CD4-positive, alpha-beta T cell treated with Interleukin-4 for 4 hours (primary cell): ENCODE data around the gene SLC7A4.
A peak's percentile ranks its signal among the peaks of the same experiment; 100 is the strongest.
"Not testable (repeated sequence)": the region's sequence is repeated elsewhere in the genome, so short reads cannot be mapped to it uniquely, and the experiment has no call there.

Experiments
- DNase-seq: peaks from one replicate; pipeline ENCODE4 v3.0.0-alpha.2; 2020

SLC7A4 gene

GRCh38 chr22:21064917-21065864, 32.8 kb upstream of the SLC7A4 start:
- DNase-seq, result no peak

DNA sequence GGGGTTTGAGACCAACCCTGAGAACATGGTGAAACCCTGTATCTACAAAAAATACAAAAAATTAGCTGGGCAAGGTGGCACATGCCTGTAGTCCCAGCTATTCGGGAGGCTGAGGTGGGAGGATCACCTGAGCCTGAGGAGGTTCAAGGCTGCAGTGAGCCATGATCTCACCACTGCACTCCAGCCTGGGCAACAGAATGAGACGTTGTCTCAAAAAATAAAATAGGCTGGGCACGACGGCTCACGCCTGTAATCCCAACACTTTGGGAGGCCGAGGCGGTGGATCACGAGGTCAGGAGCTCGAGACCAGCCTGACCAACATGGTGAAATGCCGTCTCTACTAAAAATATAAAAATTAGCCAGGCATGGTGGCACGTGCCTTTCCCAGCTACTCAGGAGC, 32.1 kb upstream of the SLC7A4 start:
- not testable (repeated sequence) for DNase-seq

DNA sequence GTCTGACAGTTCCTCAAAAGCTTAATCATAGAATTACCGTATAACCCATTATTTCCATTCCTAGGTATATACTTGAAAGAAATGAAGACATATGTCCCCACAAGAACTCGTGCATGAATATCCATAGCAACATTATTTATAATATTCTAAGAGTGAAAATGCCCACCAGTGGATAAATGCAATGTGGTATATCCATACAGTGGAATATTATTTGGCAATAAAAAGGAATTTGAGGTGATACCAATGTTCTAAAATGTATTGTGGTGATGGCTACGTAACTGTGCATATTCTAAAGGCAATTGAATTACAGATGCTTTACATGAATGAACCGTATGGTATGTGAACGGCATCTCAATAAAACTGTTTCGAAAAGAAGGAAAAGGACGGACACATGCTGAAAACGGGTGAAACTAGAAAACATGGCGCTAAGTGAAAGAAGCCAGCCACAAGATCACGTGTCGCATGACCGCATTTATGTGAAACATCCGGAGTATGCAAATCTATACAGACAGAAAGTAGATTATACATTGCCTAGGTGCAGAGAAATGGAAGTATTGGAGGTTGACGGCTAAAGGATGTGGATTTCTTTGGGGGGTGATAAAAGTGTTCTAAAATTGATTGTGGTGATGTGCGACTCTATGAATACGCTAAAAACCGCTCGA, 29.4 kb upstream of the SLC7A4 start:
- not testable (repeated sequence) for DNase-seq

DNA sequence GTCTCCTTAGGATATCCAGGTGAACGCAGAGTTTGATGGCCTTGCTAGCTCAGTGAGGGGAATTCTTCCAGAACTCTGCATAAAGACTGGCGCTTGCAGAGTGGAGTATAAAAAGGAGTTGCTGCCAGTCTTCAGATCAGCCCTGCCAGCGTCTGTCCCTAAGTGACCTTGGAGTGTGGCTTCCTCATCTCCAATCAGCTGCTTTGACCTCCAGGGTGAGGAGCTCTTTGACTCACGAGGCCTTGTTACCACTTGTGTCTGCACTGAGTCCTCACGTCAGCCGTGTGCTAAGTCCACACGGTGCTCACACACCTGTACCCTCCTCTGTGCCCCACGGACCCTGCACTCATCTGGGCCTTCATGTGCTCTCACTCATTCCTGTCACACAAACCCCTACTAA, 28.0 kb upstream of the SLC7A4 start:
- not testable (repeated sequence) for DNase-seq

GRCh38 chr22:21055880-21056319, 23.5 kb upstream of the SLC7A4 start:
- DNase-seq, result no peak

- no peak for DNase-seq
Observed at GRCh38 chr22:21055564-21055834, 23.1 kb upstream of the SLC7A4 start.

DNA sequence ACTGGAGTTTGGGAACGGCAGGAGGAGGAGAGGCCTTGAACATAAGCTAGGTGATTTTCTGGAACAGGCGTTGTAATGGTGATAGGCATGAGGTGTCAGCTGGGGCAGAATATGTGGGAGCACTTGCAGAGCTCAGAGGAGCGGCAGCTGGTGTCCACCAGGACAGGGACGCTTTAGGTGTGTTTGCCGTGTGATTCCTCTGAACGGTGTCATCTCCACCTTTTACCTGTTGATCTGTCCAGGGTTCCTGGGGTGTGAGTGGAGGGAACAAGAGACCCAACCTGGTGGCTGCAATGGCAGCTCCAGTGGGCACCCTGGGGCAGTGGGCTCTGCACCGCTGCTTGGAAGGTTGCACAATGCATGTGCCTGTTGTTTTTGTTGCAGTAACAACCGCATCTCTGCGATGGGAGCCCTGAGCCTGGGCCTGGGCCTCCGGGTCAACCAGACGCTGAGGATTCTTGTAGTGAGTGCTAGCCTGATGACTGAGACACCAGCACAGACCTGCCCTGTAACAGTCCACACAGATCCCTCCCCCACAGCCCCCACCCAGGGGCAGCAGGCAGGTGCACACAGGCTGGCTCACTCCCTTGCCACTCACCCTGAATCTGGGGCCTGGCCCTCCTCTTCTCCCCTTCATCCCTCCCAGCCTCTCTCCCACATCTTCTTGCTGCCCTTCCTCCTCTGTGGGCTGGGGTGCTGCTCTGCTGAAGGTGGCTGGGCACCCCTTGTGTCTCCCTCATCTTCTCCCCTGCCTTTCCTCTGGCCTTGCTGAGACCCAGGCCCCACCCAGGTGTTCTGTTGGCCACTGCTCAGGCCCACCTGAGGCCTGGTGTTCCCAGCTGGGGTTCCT, 22.6 kb upstream of the SLC7A4 start:
- no peak for DNase-seq

GRCh38 chr22:21054046-21054713, 21.8 kb upstream of the SLC7A4 start:
- DNase-seq, result no peak

GRCh38 chr22:21052715-21053459, 20.5 kb upstream of the SLC7A4 start:
- DNase-seq, result no peak

- no peak for DNase-seq
Observed at GRCh38 chr22:21051831-21052400, 19.6 kb upstream of the SLC7A4 start.

GRCh38 chr22:21051145-21051830, 18.9 kb upstream of the SLC7A4 start:
- no peak for DNase-seq

DNA sequence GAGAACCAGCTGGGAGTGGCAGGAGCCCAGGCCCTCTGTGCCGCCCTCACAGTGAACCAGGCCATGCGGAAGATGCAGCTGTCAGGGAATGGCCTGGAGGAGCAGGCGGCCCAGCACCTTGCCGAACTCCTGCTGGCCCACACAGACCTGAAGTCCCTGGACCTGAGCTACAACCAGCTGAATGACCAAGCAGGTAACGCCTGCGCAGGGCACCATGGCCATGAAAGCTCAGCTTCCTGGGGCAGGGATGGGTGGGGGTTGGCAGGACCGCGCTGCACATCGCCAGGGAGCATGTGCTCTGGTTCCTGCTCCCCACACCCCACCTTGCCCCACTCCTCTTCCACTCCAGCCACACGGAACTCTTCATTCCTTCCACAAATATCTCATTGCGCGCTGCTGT, 16.6 kb upstream of the SLC7A4 start:
- not testable (repeated sequence) for DNase-seq

- DNase-seq, result not testable (repeated sequence)
Observed at GRCh38 chr22:21048448-21048847, 16.1 kb upstream of the SLC7A4 start.

DNA sequence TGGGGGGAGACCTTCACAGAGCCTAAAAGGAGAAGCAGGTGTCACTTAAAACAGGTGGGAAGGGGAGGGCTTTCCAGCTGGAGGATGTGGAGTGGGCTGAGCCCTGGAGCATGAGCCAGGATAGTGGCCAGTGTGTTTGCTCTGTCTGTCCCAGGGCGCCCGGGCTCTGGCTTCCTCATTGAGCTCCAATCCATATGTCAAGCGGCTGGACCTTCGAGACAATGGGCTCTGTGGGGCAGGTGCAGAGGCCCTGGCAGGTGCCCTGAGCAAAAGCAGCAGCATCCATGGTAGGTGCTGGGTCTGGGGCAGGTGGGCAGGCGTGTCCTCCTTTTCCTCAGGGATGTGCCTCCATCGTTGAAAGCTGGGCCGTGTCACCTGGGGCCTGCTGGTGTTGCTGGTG, 15.4 kb upstream of the SLC7A4 start:
- no peak for DNase-seq

GRCh38 chr22:21047035-21047661, 14.8 kb upstream of the SLC7A4 start:
- no peak for DNase-seq

DNA sequence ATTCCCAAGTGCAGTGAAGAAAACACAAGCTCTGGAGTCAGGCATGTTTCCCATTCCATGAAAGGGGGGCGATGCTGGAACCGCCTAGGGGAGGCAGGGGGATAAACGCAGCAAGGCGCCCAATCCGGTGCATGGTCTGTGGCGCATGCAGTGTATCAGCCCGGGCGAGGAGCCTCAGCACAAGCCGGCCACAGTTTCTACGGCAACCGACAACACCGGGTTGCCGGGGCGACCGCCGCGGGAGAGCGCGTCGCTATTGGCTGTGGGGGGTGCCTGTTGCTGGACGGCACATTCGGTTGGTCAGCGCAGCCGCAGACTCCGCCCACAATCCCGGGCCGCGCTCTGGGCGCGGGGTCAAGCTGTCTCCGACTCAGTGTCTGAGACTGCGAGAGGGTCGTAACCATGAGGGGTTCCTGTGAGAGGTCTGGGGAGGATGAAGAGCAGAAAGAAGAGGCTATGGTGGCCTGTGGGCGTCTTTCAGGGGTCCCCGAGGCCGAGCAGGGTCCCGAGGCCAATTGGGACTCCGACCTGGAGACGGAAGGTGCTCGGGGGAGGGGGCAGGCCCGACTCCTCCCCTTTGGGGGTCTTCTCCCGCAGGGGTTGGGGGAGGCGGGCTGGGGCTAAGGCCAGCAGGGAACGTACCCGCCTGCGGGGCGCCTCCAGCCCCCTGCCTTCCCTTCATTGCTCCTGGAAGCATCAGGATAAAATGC, 13.4 kb upstream of the SLC7A4 start, which contains the start of gene LRRC74B:
Gene LRRC74B, plus strand, starts transcription at position 362 of the 710 bp plus-strand sequence. Its CDS starts 41 bp downstream, at position 403.
- DNase-seq, result peak; percentile 75

GRCh38 chr22:21044931-21045584, 12.7 kb upstream of the SLC7A4 start:
- DNase-seq, result no peak

GRCh38 chr22:21043860-21044535, 11.6 kb upstream of the SLC7A4 start:
- no peak for DNase-seq
